SK-N-SH (cell line): ENCODE data around the gene VAV1. TPM values are rescaled to one million over a fixed set of nuclear protein-coding genes. Genes with fewer than 3 reads are reported as not detected.

Experiments used
- CTCF ChIA-PET: fragments of 300-600, 350-600 bp; formaldehyde crosslinking; extraction: SDS; loops from one replicate; lab custom pipeline; 2021; lab: Yijun Ruan, JAX
- POLR2A ChIA-PET: fragments of 350-600 bp; sonication (Branson Sonifier 250); formaldehyde crosslinking; extraction: SDS; loops from one replicate; lab custom pipeline; 2020; ENCODE audit warnings: antibody characterized with exemption, inconsistent platforms; lab: Yijun Ruan, JAX
- DNase-seq: peaks from one replicate; pipeline ENCODE4 v3.0.0; 2012
- H2AFZ ChIP-seq: fragments of 200-600 bp; sonication (generic); 2 replicates; pipeline ENCODE4 v1.8.1; 2016; ENCODE audit warnings: antibody characterized with exemption, mild to moderate bottlenecking, low read depth
- H3F3A ChIP-seq: fragments of 200-600 bp; sonication (generic); replicated peaks from 2 replicates; pipeline ENCODE3; 2016; ENCODE audit warnings: antibody characterized with exemption, mild to moderate bottlenecking; ENCODE audit not compliant: insufficient read depth
- H3K27ac ChIP-seq, 2 experiments: fragments of 200-500 bp in 1 of 2; fragments of 200-600 bp in 1 of 2; sonication (Bioruptor generic) in 1 of 2; sonication (generic), shearing (Covaris generic) in 1 of 2; 2 replicates each; pipeline versions ENCODE4 v1.5.1 to v1.6.1; 2014 to 2016; ENCODE audit warnings: low read depth in 2 of 2, inconsistent platforms in 1 of 2, low read length in 1 of 2, mild to moderate bottlenecking in 1 of 2, mixed read lengths in 1 of 2
- H3K27me3 ChIP-seq: fragments of 200-600 bp; sonication (generic), shearing (Covaris generic); 2 replicates; pipeline ENCODE4 v1.6.1; 2016; ENCODE audit warnings: mixed run types; ENCODE audit not compliant: insufficient read depth
- H3K36me3 ChIP-seq, 2 experiments: fragments of 200-500 bp in 1 of 2; fragments of 200-600 bp in 1 of 2; sonication (Bioruptor generic) in 1 of 2; sonication (generic) in 1 of 2; replicated peaks in 1 of 2; 2 replicates each; pipeline versions ENCODE3 to v1.5.1; 2014 to 2016; ENCODE audit warnings: low read length in 1 of 2, mild to moderate bottlenecking in 1 of 2; ENCODE audit not compliant: insufficient read depth in 2 of 2, control insufficient read depth in 1 of 2
- H3K4me1 ChIP-seq, 2 experiments: fragments of 200-500 bp in 1 of 2; fragments of 200-600 bp in 1 of 2; sonication (Bioruptor generic) in 1 of 2; sonication (generic), shearing (Covaris generic) in 1 of 2; 2 replicates each; pipeline versions ENCODE4 v1.5.1 to v1.6.1; 2014 to 2016; ENCODE audit warnings: low read depth in 1 of 2, low read length in 1 of 2, mixed run types in 1 of 2; ENCODE audit not compliant: insufficient read depth in 2 of 2, control insufficient read depth in 1 of 2
- H3K4me2 ChIP-seq: fragments of 200-600 bp; sonication (generic), shearing (Covaris generic); 2 replicates; pipeline ENCODE4 v1.6.1; 2017; ENCODE audit warnings: mixed run types
- H3K4me3 ChIP-seq, 2 experiments: fragments of 200-500 bp in 1 of 2; fragments of 200-600 bp in 1 of 2; sonication (Bioruptor generic) in 1 of 2; sonication (generic), shearing (Covaris generic) in 1 of 2; 2 replicates each; pipeline versions ENCODE4 v1.5.1 to v1.8.1; 2014 to 2016; ENCODE audit warnings: low read depth in 2 of 2, inconsistent platforms in 1 of 2, low read length in 1 of 2, mild to moderate bottlenecking in 1 of 2, mixed read lengths in 1 of 2, moderate library complexity in 1 of 2
- H3K79me2 ChIP-seq: fragments of 200-600 bp; sonication (generic); 2 replicates; pipeline ENCODE4 v1.8.1; 2017; ENCODE audit warnings: mild to moderate bottlenecking; ENCODE audit not compliant: insufficient read depth
- H3K9ac ChIP-seq: fragments of 200-600 bp; sonication (generic); 2 replicates; pipeline ENCODE4 v1.6.1; 2017; ENCODE audit warnings: mixed run types
- H3K9me2 ChIP-seq: fragments of 200-600 bp; sonication (generic); 2 replicates; pipeline ENCODE4 v1.6.1; 2017; ENCODE audit warnings: mixed run types
- H3K9me3 ChIP-seq: fragments of 200-600 bp; sonication (generic); 2 replicates; pipeline ENCODE4 v1.6.1; 2017; ENCODE audit warnings: mixed run types, mild to moderate bottlenecking, moderate library complexity
- H4K20me1 ChIP-seq: fragments of 200-600 bp; sonication (generic); 2 replicates; pipeline ENCODE4 v1.6.1; 2017; ENCODE audit warnings: mild to moderate bottlenecking, mixed run types; ENCODE audit not compliant: insufficient read depth
- CHD2 ChIP-seq: fragments of 150-350 bp; IDR thresholded peaks from 2 replicates; pipeline ENCODE4 v1.6.1; 2018; ENCODE audit warnings: low read length; ENCODE audit not compliant: partially characterized antibody
- EZH2phosphoT487 ChIP-seq: fragments of 200-600 bp; sonication (generic); IDR thresholded peaks from 2 replicates; pipeline ENCODE4 v1.6.1; 2017; ENCODE audit warnings: low read depth, mixed run types, mild to moderate bottlenecking, antibody characterized with exemption, moderate library complexity, borderline replicate concordance
- FOXJ3 ChIP-seq: sonication (generic); formaldehyde crosslinking; IDR thresholded peaks from 2 replicates; pipeline ENCODE4 v1.5.1; 2020; ENCODE audit warnings: mild to moderate bottlenecking, missing genetic modification reagents
- JUND ChIP-seq: IDR thresholded peaks from 2 replicates; pipeline ENCODE4 v1.4.0; 2012
- NRF1 ChIP-seq: IDR thresholded peaks from 2 replicates; pipeline ENCODE4 v1.6.1; 2012; ENCODE audit warnings: low read depth, mild to moderate bottlenecking, low read length
- POLR2AphosphoS5 ChIP-seq: IDR thresholded peaks from 2 replicates; pipeline ENCODE4 v1.6.1; 2012; ENCODE audit warnings: low read depth, low read length
- RAD21 ChIP-seq: IDR thresholded peaks from 2 replicates; pipeline ENCODE4 v1.6.1; 2012; ENCODE audit warnings: mild to moderate bottlenecking, low read length
- RCOR1 ChIP-seq: fragments of 150-350 bp; IDR thresholded peaks from 2 replicates; pipeline ENCODE4 v1.6.1; 2017; ENCODE audit warnings: antibody characterized with exemption, low read length
- RFX5 ChIP-seq: IDR thresholded peaks from 2 replicates; pipeline ENCODE4 v1.6.1; 2012; ENCODE audit warnings: mild to moderate bottlenecking, improper control_type of control experiment, low read length
- SMC3 ChIP-seq: IDR thresholded peaks from 2 replicates; pipeline ENCODE4 v1.6.1; 2012; ENCODE audit warnings: low read depth, low read length, improper control_type of control experiment
- TAF1 ChIP-seq: IDR thresholded peaks from 2 replicates; pipeline ENCODE4 v1.6.1; 2012; ENCODE audit warnings: low read depth, mild to moderate bottlenecking, low read length, moderate library complexity, borderline replicate concordance
- WGBS: methylation state at CpG from one replicate; pipeline ENCODE4 v1.1.6; 2017; ENCODE audit warnings: low lambda C conversion rate; 5-methylcytosine and 5-hydroxymethylcytosine counted together
- polyA plus RNA-seq, 3 experiments: library from polyadenylated mRNA; depleted of rRNA; stranded (reverse); fragments of >200 nt; gene quantifications; 2 replicates each; pipeline ENCODE4 v1.2.3, GENCODE V29; 2012
- TF ChIP-seq, protein P1 (sequence below): fragments of 200-600 bp; sonication (generic); IDR thresholded peaks from 2 replicates; pipeline ENCODE4 v1.6.1; 2017; ENCODE audit warnings: antibody characterized with exemption, mild to moderate bottlenecking, moderate library complexity
- TF ChIP-seq, protein P2 (sequence below): fragments of 150-350 bp; IDR thresholded peaks from 2 replicates; pipeline ENCODE4 v1.6.1; 2016; ENCODE audit warnings: mild to moderate bottlenecking, low read depth, low read length
- TF ChIP-seq, protein P3 (sequence below): IDR thresholded peaks from 2 replicates; pipeline ENCODE4; 2012
- TF ChIP-seq, protein P4 (sequence below): IDR thresholded peaks from 2 replicates; pipeline ENCODE4 v1.4.0; 2012; ENCODE audit warnings: low read depth, borderline replicate concordance

Gene VAV1
- polyA plus RNA-seq, 1 of the 3 experiments (the other 2 are of a cell fraction): 0.02 TPM

DNA sequence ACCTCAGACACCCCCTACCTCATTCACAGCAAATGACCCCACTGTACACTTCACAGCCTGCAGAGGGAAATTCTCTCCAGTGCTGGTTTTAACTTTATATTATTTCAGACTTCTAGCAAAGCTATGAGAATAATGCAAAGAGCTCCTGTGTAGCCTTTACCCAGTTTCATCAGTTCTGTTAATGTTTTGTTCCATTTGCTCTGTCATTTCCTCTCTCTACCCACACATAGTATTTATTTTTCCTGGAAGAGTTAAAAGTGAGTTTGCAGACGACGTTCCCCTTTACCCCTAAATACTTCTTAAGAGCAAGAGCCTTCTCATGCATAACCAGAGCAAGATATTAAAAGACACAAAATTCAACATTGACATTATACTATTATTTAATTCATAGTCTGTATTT is 65.0 kb downstream of the VAV1 start:
- H3K27me3 ChIP-seq: peaks cover 48% of the 10 kb centered on the region
- no peak for DNase-seq
- TF ChIP-seq, protein P1, sequence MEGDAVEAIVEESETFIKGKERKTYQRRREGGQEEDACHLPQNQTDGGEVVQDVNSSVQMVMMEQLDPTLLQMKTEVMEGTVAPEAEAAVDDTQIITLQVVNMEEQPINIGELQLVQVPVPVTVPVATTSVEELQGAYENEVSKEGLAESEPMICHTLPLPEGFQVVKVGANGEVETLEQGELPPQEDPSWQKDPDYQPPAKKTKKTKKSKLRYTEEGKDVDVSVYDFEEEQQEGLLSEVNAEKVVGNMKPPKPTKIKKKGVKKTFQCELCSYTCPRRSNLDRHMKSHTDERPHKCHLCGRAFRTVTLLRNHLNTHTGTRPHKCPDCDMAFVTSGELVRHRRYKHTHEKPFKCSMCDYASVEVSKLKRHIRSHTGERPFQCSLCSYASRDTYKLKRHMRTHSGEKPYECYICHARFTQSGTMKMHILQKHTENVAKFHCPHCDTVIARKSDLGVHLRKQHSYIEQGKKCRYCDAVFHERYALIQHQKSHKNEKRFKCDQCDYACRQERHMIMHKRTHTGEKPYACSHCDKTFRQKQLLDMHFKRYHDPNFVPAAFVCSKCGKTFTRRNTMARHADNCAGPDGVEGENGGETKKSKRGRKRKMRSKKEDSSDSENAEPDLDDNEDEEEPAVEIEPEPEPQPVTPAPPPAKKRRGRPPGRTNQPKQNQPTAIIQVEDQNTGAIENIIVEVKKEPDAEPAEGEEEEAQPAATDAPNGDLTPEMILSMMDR: no peak
- TF ChIP-seq JUND (no peak), EZH2phosphoT487 (no peak), RCOR1 (no peak), RAD21 (no peak)
- TF ChIP-seq, protein P2, sequence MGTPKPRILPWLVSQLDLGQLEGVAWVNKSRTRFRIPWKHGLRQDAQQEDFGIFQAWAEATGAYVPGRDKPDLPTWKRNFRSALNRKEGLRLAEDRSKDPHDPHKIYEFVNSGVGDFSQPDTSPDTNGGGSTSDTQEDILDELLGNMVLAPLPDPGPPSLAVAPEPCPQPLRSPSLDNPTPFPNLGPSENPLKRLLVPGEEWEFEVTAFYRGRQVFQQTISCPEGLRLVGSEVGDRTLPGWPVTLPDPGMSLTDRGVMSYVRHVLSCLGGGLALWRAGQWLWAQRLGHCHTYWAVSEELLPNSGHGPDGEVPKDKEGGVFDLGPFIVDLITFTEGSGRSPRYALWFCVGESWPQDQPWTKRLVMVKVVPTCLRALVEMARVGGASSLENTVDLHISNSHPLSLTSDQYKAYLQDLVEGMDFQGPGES: no peak
- TF ChIP-seq, all 33 proteins: peak for 0
- no peak overlapping the region for H3K9ac ChIP-seq
- POLR2A ChIA-PET: no interaction called here
- H2AFZ ChIP-seq: no peak overlapping the region
- no peaks in the 10 kb centered on the region for H3K36me3 ChIP-seq
- CTCF ChIA-PET: no interaction called here
- H3K79me2 ChIP-seq: no peaks in the 10 kb centered on the region
- H4K20me1 ChIP-seq: no peaks in the 10 kb centered on the region
- 6% methylated on average over 2 of the region's 2 CpGs for WGBS
- no peak overlapping the region for H3K4me3 ChIP-seq
- H3K4me1 ChIP-seq: no peaks in the 10 kb centered on the region
- no peaks in the 10 kb centered on the region for H3K9me2 ChIP-seq
- H3K27ac ChIP-seq: no peak overlapping the region
- H3K9me3 ChIP-seq: no peaks in the 10 kb centered on the region
- H3K4me2 ChIP-seq: no peak overlapping the region
- no peaks in the 10 kb centered on the region for H3F3A ChIP-seq

- Histone ChIP-seq H3K36me3 (no peaks in the 10 kb centered on the region), H3K27ac (no peak overlapping the region), H3K9ac (no peak overlapping the region), H3K79me2 (no peaks in the 10 kb centered on the region), H2AFZ (no peak overlapping the region), H3K9me2 (no peaks in the 10 kb centered on the region), H3K9me3 (no peaks in the 10 kb centered on the region), H3F3A (no peaks in the 10 kb centered on the region), H4K20me1 (no peaks in the 10 kb centered on the region), H3K4me1 (no peaks in the 10 kb centered on the region), H3K4me3 (no peak overlapping the region), H3K27me3 (peaks cover 47% of the 10 kb centered on the region), H3K4me2 (no peak overlapping the region)
- WGBS: 49% methylated on average over 3 of the region's 3 CpGs
- no peak for DNase-seq
- TF ChIP-seq RFX5 (no peak), NRF1 (no peak), TAF1 (no peak), FOXJ3 (CRISPR knock-in tag) (no peak), SMC3 (no peak), POLR2AphosphoS5 (no peak), CHD2 (no peak)
- TF ChIP-seq, protein P1: no peak
- TF ChIP-seq, protein P3, sequence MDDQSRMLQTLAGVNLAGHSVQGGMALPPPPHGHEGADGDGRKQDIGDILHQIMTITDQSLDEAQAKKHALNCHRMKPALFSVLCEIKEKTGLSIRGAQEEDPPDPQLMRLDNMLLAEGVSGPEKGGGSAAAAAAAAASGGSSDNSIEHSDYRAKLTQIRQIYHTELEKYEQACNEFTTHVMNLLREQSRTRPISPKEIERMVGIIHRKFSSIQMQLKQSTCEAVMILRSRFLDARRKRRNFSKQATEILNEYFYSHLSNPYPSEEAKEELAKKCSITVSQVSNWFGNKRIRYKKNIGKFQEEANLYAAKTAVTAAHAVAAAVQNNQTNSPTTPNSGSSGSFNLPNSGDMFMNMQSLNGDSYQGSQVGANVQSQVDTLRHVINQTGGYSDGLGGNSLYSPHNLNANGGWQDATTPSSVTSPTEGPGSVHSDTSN: no peak
- TF ChIP-seq, protein P4, sequence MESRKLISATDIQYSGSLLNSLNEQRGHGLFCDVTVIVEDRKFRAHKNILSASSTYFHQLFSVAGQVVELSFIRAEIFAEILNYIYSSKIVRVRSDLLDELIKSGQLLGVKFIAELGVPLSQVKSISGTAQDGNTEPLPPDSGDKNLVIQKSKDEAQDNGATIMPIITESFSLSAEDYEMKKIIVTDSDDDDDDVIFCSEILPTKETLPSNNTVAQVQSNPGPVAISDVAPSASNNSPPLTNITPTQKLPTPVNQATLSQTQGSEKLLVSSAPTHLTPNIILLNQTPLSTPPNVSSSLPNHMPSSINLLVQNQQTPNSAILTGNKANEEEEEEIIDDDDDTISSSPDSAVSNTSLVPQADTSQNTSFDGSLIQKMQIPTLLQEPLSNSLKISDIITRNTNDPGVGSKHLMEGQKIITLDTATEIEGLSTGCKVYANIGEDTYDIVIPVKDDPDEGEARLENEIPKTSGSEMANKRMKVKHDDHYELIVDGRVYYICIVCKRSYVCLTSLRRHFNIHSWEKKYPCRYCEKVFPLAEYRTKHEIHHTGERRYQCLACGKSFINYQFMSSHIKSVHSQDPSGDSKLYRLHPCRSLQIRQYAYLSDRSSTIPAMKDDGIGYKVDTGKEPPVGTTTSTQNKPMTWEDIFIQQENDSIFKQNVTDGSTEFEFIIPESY: no peak
- TF ChIP-seq, protein P2: no peak
- ChIA-PET CTCF (no interaction called here), POLR2A (no interaction called here)
These were observed 65.7 kb downstream of the VAV1 start for GRCh38 chr19:6838062-6838655.
